Activated B cell treated with CpG ODN at 0.5 μM for 24 hours (primary cell): ENCODE results near the gene PAXIP1. TPM values are rescaled to one million over a fixed set of nuclear protein-coding genes. Genes with fewer than 3 reads are reported as not detected.

ENCODE experiments used
- ATAC-seq: fragments of 200-7000 bp; cut with Tn5 transposase; one replicate; pipeline ENCODE4 v1.10.0; 2021; ENCODE audit warnings: low read depth, mild to moderate bottlenecking, moderate library complexity
- CTCF ChIA-PET: fragments of 350-600 bp; sonication (Branson Sonifier 250); formaldehyde crosslinking; loops from one replicate; lab custom pipeline; 2021; ENCODE audit warnings: antibody characterized with exemption; lab: Charles Lee
- POLR2A ChIA-PET: fragments of 350-600 bp; sonication (Branson Sonifier 250); formaldehyde crosslinking; loops from one replicate; lab custom pipeline; 2021; ENCODE audit warnings: antibody characterized with exemption; lab: Charles Lee
- DNase-seq: peaks from one replicate; pipeline ENCODE4 v3.0.0; 2022
- H3K27ac Mint-ChIP-seq: one replicate; pipeline ENCODE4 v1.8.0; 2020; ENCODE audit warnings: mixed read lengths
- H3K27me3 Mint-ChIP-seq: one replicate; pipeline ENCODE4 v1.8.0; 2021; ENCODE audit warnings: mixed read lengths
- H3K36me3 Mint-ChIP-seq: one replicate; pipeline ENCODE4 v1.8.0; 2021; ENCODE audit warnings: low read depth, mixed read lengths
- H3K4me1 Mint-ChIP-seq: one replicate; pipeline ENCODE4 v1.8.0; 2021; ENCODE audit warnings: mixed read lengths
- H3K4me3 Mint-ChIP-seq: one replicate; pipeline ENCODE4 v1.8.0; 2020; ENCODE audit warnings: mild to moderate bottlenecking, mixed read lengths
- H3K9me3 Mint-ChIP-seq: one replicate; pipeline ENCODE4 v1.8.0; 2020; ENCODE audit warnings: mixed read lengths
- CTCF ChIP-seq: fragments of 200-600 bp; IDR thresholded peaks from one replicate; pipeline ENCODE4 v1.8.0; 2022; ENCODE audit warnings: antibody characterized with exemption, mild to moderate bottlenecking
- intact Hi-C: fragments of 100-400 bp; cut with micrococcal nuclease; formaldehyde crosslinking; loops from one replicate; pipeline ENCODE4 v1.15.1; 2024
- total RNA-seq: library from RNA; stranded (reverse); gene quantifications from 2 replicates; pipeline ENCODE4 v1.2.3, GENCODE V29; 2022

The PAXIP1 gene
- total RNA-seq, 1 donor from 2014 or later = 15.2 TPM

- Mint-ChIP-seq H3K36me3 (peaks cover 6% of the 10 kb centered on the region), H3K9me3 (no peaks in the 10 kb centered on the region), H3K27ac (no peak overlapping the region), H3K27me3 (no peaks in the 10 kb centered on the region), H3K4me1 (peaks cover 2% of the 10 kb centered on the region), H3K4me3 (no peak overlapping the region)
- DNase-seq = no peak
- intact Hi-C loops = no loop called here
- POLR2A ChIA-PET = no interaction called here
- no peak for ATAC-seq
- TF ChIP-seq CTCF = no peak
- CTCF ChIA-PET = no interaction called here
Measured at GRCh38 chr7:155011086-155011485, 8.2 kb upstream of the PAXIP1 start.

GRCh38 chr7:155009570-155010157 is 6.7 kb upstream of the PAXIP1 start:
- no peak overlapping the region for H3K27ac Mint-ChIP-seq
- peaks cover 6% of the 10 kb centered on the region for H3K36me3 Mint-ChIP-seq
- H3K9me3 Mint-ChIP-seq = no peaks in the 10 kb centered on the region
- H3K4me3 Mint-ChIP-seq = no peak overlapping the region
- no peaks in the 10 kb centered on the region for H3K27me3 Mint-ChIP-seq
- TF ChIP-seq CTCF = no peak
- POLR2A ChIA-PET = no interaction called here
- H3K4me1 Mint-ChIP-seq = peaks cover 5% of the 10 kb centered on the region
- intact Hi-C loops = loop anchor here (5.0 to 10.0 kb wide), 2 partner anchors 97 to 745 kb away; no protein-coding TSS in a partner anchor
- CTCF ChIA-PET = interaction anchor here (1.2 to 4.3 kb wide), 6 partner anchors 10 to 96 kb away, joined by 3 to 31 read pairs (median 6); no protein-coding TSS in a partner anchor
- DNase-seq (no peak), ATAC-seq (no peak)

GRCh38 chr7:155007947-155008346 is 5.0 kb upstream of the PAXIP1 start:
- ATAC-seq (peak; percentile 15), DNase-seq (no peak)
- Mint-ChIP-seq H3K27me3 (no peaks in the 10 kb centered on the region), H3K27ac (no peak overlapping the region), H3K36me3 (peaks cover 11% of the 10 kb centered on the region), H3K4me3 (no peak overlapping the region), H3K9me3 (no peaks in the 10 kb centered on the region), H3K4me1 (peaks cover 14% of the 10 kb centered on the region)
- intact Hi-C loops = loop anchor here (1.0 to 10.0 kb wide), 3 partner anchors 80 to 747 kb away; no protein-coding TSS in a partner anchor
- no peak for TF ChIP-seq CTCF
- POLR2A ChIA-PET = no interaction called here
- CTCF ChIA-PET = interaction anchor here (1.0 to 4.3 kb wide), 5 partner anchors 8 to 94 kb away, joined by 3 to 31 read pairs (median 7); no protein-coding TSS in a partner anchor

- peak overlapping the region; percentile 83 for H3K27ac Mint-ChIP-seq
- no peaks in the 10 kb centered on the region for H3K27me3 Mint-ChIP-seq
- H3K36me3 Mint-ChIP-seq = peaks cover 11% of the 10 kb centered on the region
- DNase-seq (no peak), ATAC-seq (peak; percentile 86)
- intact Hi-C loops = loop anchor here (1.0 to 10.0 kb wide), 9 partner anchors 75 to 1890 kb away; partner anchors contain the start of genes INSIG1, LMBR1, RBM33 and RNF32
- no peak for TF ChIP-seq CTCF
- peak overlapping the region; percentile 92 for H3K4me3 Mint-ChIP-seq
- no peaks in the 10 kb centered on the region for H3K9me3 Mint-ChIP-seq
- ChIA-PET CTCF (interaction anchor here (3.5 kb wide), 1 partner anchor 76 kb away, joined by 18 read pairs; no protein-coding TSS in a partner anchor), POLR2A (interaction anchor here (0.6 to 3.8 kb wide), 11 partner anchors 10 to 1821 kb away, joined by 3 to 41 read pairs (median 4); partner anchors contain the start of gene INSIG1)
- H3K4me1 Mint-ChIP-seq = peaks cover 19% of the 10 kb centered on the region
Measured at GRCh38 chr7:155003376-155004214, 671 bp upstream of the PAXIP1 start.
